SKM-1 treated with dmso at 0.1 percent for 144 hours (cell line): ENCODE measurements around the gene VEPH1.

Experiments
- DNase-seq: peaks from one replicate; lab custom pipeline; 2025; ENCODE audit not compliant: unreplicated experiment; lab: John Stamatoyannopoulos, UW

The VEPH1 gene

DNA sequence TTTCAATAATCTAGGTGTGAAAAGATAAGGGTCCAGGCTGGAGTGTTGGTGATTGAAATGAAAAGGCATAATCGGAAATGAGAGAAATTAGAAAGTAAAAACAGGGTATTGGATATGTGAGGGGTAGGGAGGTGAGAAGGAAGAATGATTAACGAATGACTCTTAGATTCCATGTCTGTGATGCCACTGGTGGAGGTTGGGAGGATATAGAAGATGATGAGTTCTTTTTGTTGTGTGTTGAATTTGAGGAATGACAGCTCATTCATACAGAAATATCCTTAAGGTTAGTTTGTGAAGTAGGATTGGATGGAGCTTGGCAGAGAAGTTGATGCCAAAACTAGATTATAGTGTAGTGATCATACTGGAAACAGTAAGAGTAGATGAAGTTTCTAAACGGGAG lies 271.1 kb downstream of the VEPH1 start:
- DNase-seq = no peak

DNA sequence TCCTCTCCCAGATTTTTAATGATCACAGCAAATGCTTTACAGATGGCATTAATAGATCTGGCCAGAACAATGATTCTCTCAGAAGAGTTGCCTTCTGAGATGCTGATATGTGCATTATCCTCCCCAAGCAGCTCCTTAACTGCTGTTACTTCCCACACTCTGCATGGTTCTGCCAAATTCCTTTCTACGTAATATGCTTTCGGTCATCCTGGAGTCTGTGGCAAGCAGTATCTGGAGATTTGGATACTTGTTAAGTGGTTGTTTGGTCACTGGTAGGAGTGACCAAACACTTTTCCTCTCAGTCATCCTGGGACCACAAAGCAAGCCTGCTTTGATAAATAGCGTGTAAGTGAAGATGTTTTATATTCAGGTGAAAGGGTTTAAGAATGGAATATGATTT lies 272.1 kb downstream of the VEPH1 start:
- no peak for DNase-seq

DNA sequence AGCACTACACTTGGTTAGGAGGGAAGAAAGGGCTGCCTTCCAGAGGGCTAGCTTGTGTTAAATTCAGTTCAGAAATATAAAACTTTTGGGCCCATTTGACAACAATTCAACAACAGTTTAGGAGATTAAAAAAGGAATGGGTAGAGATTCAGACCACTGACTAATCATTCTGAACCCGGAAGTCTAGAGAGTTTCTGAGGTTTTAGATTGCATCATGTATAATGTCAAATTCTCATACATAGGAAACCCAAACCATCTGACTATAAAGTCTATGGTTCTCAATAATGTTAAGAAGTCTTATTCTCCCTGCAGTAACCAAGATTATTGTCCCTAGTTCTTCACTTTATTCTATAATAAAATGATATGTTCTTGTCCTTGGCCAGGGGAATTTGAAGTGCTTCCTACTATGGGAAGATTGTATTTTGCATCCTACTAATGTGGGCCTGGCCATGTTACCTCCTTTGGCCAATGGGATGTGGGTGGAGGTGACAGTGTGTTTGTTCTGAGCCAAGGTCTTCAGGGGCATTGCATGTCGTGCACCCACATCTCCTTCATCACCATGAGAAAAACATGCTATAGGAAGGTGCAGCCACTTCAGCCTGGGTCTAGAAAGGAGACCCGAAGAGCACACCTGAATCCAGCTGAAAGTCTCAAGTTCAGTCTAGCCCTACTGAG lies 276.9 kb downstream of the VEPH1 start:
- no peak for DNase-seq

DNA sequence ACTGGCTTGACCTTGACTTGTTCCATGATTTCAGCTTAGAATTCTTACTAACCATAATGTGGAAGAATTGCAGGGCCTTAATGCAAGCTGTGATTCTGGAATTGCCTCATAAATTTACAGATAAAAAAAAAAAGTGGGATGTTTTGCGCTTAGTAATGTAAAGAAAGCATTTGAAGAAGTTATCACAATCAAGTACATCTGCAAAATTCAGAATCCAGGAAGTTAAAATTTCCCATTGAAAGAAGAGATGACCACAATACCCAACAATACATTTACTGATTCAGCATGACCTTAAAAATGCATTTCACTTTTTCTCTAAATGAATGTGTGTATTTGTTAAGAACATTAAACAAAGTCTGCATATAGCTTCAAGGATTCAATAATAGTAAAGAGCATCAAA lies 278.2 kb downstream of the VEPH1 start:
- no peak for DNase-seq

DNA sequence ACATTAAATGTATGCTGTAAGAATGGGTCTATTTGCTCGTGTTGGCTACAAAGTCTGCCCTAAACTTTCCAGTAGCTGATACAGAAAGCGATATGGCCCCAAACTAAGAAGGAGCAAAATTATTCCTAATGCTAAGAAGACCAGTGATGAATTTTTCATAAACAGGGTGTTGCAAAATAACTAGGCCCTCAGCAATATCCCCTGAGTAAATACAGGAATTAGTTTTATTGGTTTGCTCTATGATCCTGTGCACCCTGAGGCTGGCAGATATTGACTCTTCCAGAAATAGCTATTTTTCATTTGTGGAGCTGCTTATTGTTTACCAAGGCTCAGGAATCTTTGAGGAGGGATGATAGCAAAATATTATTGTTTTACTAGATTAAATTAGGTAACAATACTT lies 282.3 kb downstream of the VEPH1 start:
- no peak for DNase-seq

DNA sequence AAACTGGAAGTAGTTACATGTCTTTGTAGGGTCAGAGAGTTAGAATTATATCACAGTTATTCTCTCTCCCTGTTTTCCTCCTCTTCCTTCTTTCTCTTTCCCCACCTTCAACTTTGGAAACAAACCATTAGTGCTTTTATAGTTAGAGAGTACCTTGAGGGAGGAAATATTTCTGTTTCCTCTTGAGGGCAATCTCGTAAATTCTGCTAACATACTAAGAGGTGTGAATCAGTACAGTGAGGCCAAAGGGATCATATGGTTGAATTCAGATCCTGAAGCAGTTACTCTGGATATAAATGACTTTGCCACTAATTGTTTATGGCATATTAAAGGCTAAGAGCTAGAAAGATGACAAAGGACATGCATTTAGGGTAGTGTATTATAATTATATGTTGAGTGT lies 283.0 kb downstream of the VEPH1 start:
- DNase-seq = no peak

DNA sequence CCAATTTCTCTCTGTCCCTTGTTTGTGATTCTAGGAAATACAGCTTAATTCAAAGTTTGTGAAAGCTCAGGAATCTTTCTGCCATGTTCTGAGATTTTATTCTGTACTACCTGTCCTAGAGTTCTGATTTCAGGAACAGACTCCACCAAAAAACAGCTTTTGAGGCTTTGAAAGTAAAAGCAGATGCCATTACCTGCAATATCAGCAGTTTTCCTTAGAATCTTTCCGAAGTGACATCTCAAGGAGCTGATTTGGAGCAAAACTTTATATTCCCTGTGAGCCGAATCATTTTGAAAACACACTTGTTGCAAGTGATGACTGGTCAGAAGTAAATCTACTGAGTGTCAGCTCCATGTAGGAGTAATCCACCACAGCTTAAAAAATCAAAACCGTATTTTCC lies 284.0 kb downstream of the VEPH1 start:
- no peak for DNase-seq
